ENCODE measurements around the gene MAP3K14. TPM values are rescaled to one million over a fixed set of nuclear protein-coding genes. Genes with fewer than 3 reads are reported as not detected.

The MAP3K14 gene
- total RNA-seq, 4 donors from 2014 or later, result 3.7 to 14.7 (median 6.7) TPM

- no peak for TF ChIP-seq POLR2A (IDR thresholded peaks at IDR 0.05)
- no peak for TF ChIP-seq CTCF (IDR thresholded peaks at IDR 0.05)
- no peak for DNase-seq
- intact Hi-C loops (cut with DNase I), result no loop called here
- Histone ChIP-seq H3K9me3 (no peaks in the 10 kb centered on the region), H3K36me3 (no peaks in the 10 kb centered on the region), H3K27ac (peak overlapping the region; percentile 90 to 100 (median 99)), H3K4me3 (peak overlapping the region; percentile 56 to 95 (median 86)), H3K27me3 (no peaks in the 10 kb centered on the region), H3K4me1 (peaks cover 55 to 90% (median 75%) of the 10 kb centered on the region in 3 donors)
- WGBS, 2 donors, result 4 to 6% methylated on average over 10 to 12 of the region's 13 CpGs
These were observed 979 bp downstream of the MAP3K14 start for GRCh38 chr17:45315648-45316433.

- TF ChIP-seq CTCF (IDR thresholded peaks at IDR 0.05) (no peak), POLR2A (IDR thresholded peaks at IDR 0.05) (no peak)
- Histone ChIP-seq H3K27ac (peak overlapping the region; percentile 90 to 100 (median 99)), H3K27me3 (no peaks in the 10 kb centered on the region), H3K36me3 (peaks cover 0 to 2% (median 0%) of the 10 kb centered on the region in 3 donors), H3K4me1 (peaks cover 55 to 90% (median 75%) of the 10 kb centered on the region in 3 donors), H3K4me3 (peak overlapping the region; percentile 56 to 95 (median 86)), H3K9me3 (no peaks in the 10 kb centered on the region)
- DNase-seq, result no peak
- intact Hi-C loops (cut with DNase I), result no loop called here
- 10 to 12% methylated on average over 11 of the region's 11 CpGs for WGBS, 2 donors
These were observed 1.8 kb downstream of the MAP3K14 start for GRCh38 chr17:45314741-45315647.

- WGBS, 2 donors, result 30% methylated on average over 7 of the region's 7 CpGs
- DNase-seq, result no peak
- H3K27me3 ChIP-seq, result no peaks in the 10 kb centered on the region
- intact Hi-C loops (cut with DNase I), result no loop called here
- peak overlapping the region; percentile 56 to 95 (median 86) for H3K4me3 ChIP-seq
- peaks cover 0 to 11% (median 0%) of the 10 kb centered on the region in 3 donors for H3K36me3 ChIP-seq
- peaks cover 57 to 90% (median 79%) of the 10 kb centered on the region in 3 donors for H3K4me1 ChIP-seq
- no peaks in the 10 kb centered on the region for H3K9me3 ChIP-seq
- H3K27ac ChIP-seq, result peak overlapping the region; percentile 90 to 100 (median 99)
- no peak for TF ChIP-seq POLR2A (IDR thresholded peaks at IDR 0.05)
- no peak for TF ChIP-seq CTCF (IDR thresholded peaks at IDR 0.05)
These were observed 2.7 kb downstream of the MAP3K14 start for GRCh38 chr17:45313996-45314740.

GRCh38 chr17:45313421-45313771 is 3.4 kb downstream of the MAP3K14 start:
- TF ChIP-seq POLR2A (IDR thresholded peaks at IDR 0.05), result no peak
- TF ChIP-seq CTCF (IDR thresholded peaks at IDR 0.05), result no peak
- Histone ChIP-seq H3K27ac (peak overlapping the region; percentile 90 to 100 (median 99)), H3K4me3 (peak overlapping the region in 1 of 4 donors; percentile 95), H3K9me3 (no peaks in the 10 kb centered on the region), H3K36me3 (peaks cover 0 to 16% (median 0%) of the 10 kb centered on the region in 3 donors), H3K4me1 (peaks cover 59 to 90% (median 83%) of the 10 kb centered on the region in 3 donors), H3K27me3 (no peaks in the 10 kb centered on the region)
- DNase-seq, result no peak
- intact Hi-C loops (cut with DNase I), result no loop called here
- 52 to 54% methylated on average over 4 to 5 of the region's 5 CpGs for WGBS, 2 donors

Measured in esophagus squamous epithelium (tissue), 5 donors.